ENCODE data around the gene ADSL. TPM values are rescaled to one million over a fixed set of nuclear protein-coding genes. Genes with fewer than 3 reads are reported as not detected.
A peak's percentile ranks its signal among the peaks of the same experiment; 100 is the strongest.

The ADSL gene
- total RNA-seq, 2 experiments from 2014 or later, result 117 to 137 TPM

DNA sequence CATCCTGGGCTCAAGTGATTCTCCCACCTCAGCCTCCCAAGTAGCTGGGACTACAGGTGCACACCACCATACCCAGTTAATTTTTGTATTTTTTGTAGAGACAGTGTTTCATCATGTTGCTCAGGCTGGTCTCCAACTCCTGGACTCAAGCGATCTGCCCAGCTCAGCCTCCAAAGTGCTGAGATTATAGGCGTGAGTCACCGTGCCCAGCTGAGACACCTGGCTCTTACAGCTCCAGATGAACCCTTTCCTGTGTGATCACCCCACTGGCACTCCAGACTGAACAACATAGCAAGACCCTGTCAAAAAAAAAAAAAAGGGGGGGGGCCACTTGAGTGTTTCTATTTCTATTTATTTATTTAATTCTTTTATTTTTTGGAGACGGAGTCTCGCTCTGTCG is 1.0 kb upstream of the ADSL start:
- no peaks in the 10 kb centered on the region for H3K9me2 ChIP-seq (ENCODE audit: insufficient read depth, low read length)
- peak overlapping the region; percentile 80 for H3K4me3 ChIP-seq (ENCODE audit: low read depth, low read length, poor library complexity, severe bottlenecking)
- no peak overlapping the region for H2AFZ ChIP-seq (ENCODE audit: low read length)
- TF ChIP-seq, protein P1, sequence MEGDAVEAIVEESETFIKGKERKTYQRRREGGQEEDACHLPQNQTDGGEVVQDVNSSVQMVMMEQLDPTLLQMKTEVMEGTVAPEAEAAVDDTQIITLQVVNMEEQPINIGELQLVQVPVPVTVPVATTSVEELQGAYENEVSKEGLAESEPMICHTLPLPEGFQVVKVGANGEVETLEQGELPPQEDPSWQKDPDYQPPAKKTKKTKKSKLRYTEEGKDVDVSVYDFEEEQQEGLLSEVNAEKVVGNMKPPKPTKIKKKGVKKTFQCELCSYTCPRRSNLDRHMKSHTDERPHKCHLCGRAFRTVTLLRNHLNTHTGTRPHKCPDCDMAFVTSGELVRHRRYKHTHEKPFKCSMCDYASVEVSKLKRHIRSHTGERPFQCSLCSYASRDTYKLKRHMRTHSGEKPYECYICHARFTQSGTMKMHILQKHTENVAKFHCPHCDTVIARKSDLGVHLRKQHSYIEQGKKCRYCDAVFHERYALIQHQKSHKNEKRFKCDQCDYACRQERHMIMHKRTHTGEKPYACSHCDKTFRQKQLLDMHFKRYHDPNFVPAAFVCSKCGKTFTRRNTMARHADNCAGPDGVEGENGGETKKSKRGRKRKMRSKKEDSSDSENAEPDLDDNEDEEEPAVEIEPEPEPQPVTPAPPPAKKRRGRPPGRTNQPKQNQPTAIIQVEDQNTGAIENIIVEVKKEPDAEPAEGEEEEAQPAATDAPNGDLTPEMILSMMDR (conservative IDR thresholded peaks at IDR 0.05; ENCODE audit: low read length), result no peak
- no peak for TF ChIP-seq EZH2phosphoT487 (IDR thresholded peaks at IDR 0.05; ENCODE audit: borderline replicate concordance, low read depth, low read length)
- no peaks in the 10 kb centered on the region for H4K20me1 ChIP-seq (ENCODE audit: insufficient read depth, low read length)
- ChIA-PET POLR2A (interaction anchor here (0.6 to 1.0 kb wide), 10 partner anchors 31 to 413 kb away, joined by 3 to 6 read pairs (median 4); no protein-coding TSS in a partner anchor), CTCF (ENCODE audit: unreplicated experiment) (no interaction called here)
- no peaks in the 10 kb centered on the region for H3K9me3 ChIP-seq (ENCODE audit: low read length)
- peaks cover 46% of the 10 kb centered on the region for H3K79me2 ChIP-seq (ENCODE audit: insufficient read depth, low read depth, low read length)
- peaks cover 22% of the 10 kb centered on the region for H3K36me3 ChIP-seq (ENCODE audit: insufficient read depth, low read length)
- H3K4me1 ChIP-seq (ENCODE audit: insufficient read depth, low read length, poor library complexity, severe bottlenecking), result peaks cover 30% of the 10 kb centered on the region
- no TSS peak for BruUV-seq (replicated peaks)
- intact Hi-C loops (cut with micrococcal nuclease; ENCODE audit: unreplicated experiment), result loop anchor here (5.0 kb wide), 1 partner anchor 133 kb away; no protein-coding TSS in a partner anchor
- peak overlapping the region; percentile 87 for H3K4me2 ChIP-seq (ENCODE audit: low read length)
- DNase-seq (ENCODE audit: low spot score), result peak; percentile 30
- H3K27ac ChIP-seq (ENCODE audit: low read depth, low read length, poor library complexity, severe bottlenecking), result peak overlapping the region; percentile 96

DNA sequence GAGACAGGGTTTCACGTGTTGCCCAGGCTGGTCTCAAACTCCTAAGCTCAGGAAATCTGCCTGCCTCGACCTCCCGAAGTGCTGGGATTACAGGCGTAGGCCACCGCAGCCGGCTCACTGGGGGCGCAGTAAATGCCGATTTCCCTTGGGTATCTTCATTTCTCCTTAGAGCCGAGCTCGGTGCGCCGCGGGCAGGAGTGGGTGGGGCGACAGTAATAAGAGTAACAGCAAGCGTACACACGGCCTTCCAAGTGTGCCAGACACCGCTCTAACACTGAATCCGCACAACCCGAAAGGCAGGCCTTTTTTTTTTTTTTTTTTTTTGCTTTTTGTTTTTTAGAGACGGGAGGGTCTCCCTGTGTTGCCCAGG is 500 bp upstream of the ADSL start:
- peak overlapping the region; percentile 42; the same call in 1 of the 2 replicates for H2AFZ ChIP-seq (ENCODE audit: low read length)
- peaks cover 30% of the 10 kb centered on the region for H3K4me1 ChIP-seq (ENCODE audit: insufficient read depth, low read length, poor library complexity, severe bottlenecking)
- peak overlapping the region; percentile 80 for H3K4me3 ChIP-seq (ENCODE audit: low read depth, low read length, poor library complexity, severe bottlenecking)
- no peaks in the 10 kb centered on the region for H4K20me1 ChIP-seq (ENCODE audit: insufficient read depth, low read length)
- H3K9me3 ChIP-seq (ENCODE audit: low read length), result no peaks in the 10 kb centered on the region
- ChIA-PET CTCF (ENCODE audit: unreplicated experiment) (interaction anchor here (0.6 kb wide), 1 partner anchor 33 kb away, joined by 4 read pairs; no protein-coding TSS in a partner anchor), POLR2A (interaction anchor here (0.6 to 3.8 kb wide), 13 partner anchors 68 to 1182 kb away, joined by 3 to 14 read pairs (median 4); no protein-coding TSS in a partner anchor)
- H3K36me3 ChIP-seq (ENCODE audit: insufficient read depth, low read length), result peaks cover 27% of the 10 kb centered on the region
- intact Hi-C loops (cut with micrococcal nuclease; ENCODE audit: unreplicated experiment), result loop anchor here (1.0 to 5.0 kb wide), 4 partner anchors 133 to 813 kb away; partner anchors contain the start of gene RPS19BP1
- peak overlapping the region; percentile 96 for H3K27ac ChIP-seq (ENCODE audit: low read depth, low read length, poor library complexity, severe bottlenecking)
- no peaks in the 10 kb centered on the region for H3K9me2 ChIP-seq (ENCODE audit: insufficient read depth, low read length)
- TSS peak; percentile 97 for BruUV-seq (replicated peaks)
- peaks cover 51% of the 10 kb centered on the region for H3K79me2 ChIP-seq (ENCODE audit: insufficient read depth, low read depth, low read length)
- TF ChIP-seq EZH2phosphoT487 (IDR thresholded peaks at IDR 0.05; ENCODE audit: borderline replicate concordance, low read depth, low read length), result no peak
- TF ChIP-seq, protein P1 (conservative IDR thresholded peaks at IDR 0.05; ENCODE audit: low read length), result 0 out of 2 replicates have a peak, but pooled peaks have one; percentile 24
- H3K4me2 ChIP-seq (ENCODE audit: low read length), result peak overlapping the region; percentile 87
- DNase-seq (ENCODE audit: low spot score), result peak; percentile 69

- Histone ChIP-seq H3K9me3 (ENCODE audit: low read length) (no peaks in the 10 kb centered on the region), H3K4me3 (ENCODE audit: low read depth, low read length, poor library complexity, severe bottlenecking) (peak overlapping the region; percentile 80), H4K20me1 (ENCODE audit: insufficient read depth, low read length) (no peaks in the 10 kb centered on the region), H3K4me1 (ENCODE audit: insufficient read depth, low read length, poor library complexity, severe bottlenecking) (peaks cover 21% of the 10 kb centered on the region), H3K27ac (ENCODE audit: low read depth, low read length, poor library complexity, severe bottlenecking) (peak overlapping the region; percentile 96), H3K36me3 (ENCODE audit: insufficient read depth, low read length) (peaks cover 41% of the 10 kb centered on the region), H3K79me2 (ENCODE audit: insufficient read depth, low read depth, low read length) (peaks cover 57% of the 10 kb centered on the region), H3K9me2 (ENCODE audit: insufficient read depth, low read length) (no peaks in the 10 kb centered on the region), H3K4me2 (ENCODE audit: low read length) (peak overlapping the region; percentile 87), H2AFZ (ENCODE audit: low read length) (no peak overlapping the region; the same call in 1 of the 2 replicates)
- DNase-seq (ENCODE audit: low spot score), result no peak
- BruUV-seq (replicated peaks), result TSS peak; percentile 72
- no peak for TF ChIP-seq EZH2phosphoT487 (IDR thresholded peaks at IDR 0.05; ENCODE audit: borderline replicate concordance, low read depth, low read length)
- TF ChIP-seq, protein P1 (conservative IDR thresholded peaks at IDR 0.05; ENCODE audit: low read length), result no peak
- intact Hi-C loops (cut with micrococcal nuclease; ENCODE audit: unreplicated experiment), result loop anchor here (2.0 to 5.0 kb wide), 2 partner anchors 135 to 814 kb away; partner anchors contain the start of gene RPS19BP1
- CTCF ChIA-PET (ENCODE audit: unreplicated experiment), result interaction anchor here (0.5 kb wide), 1 partner anchor 473 kb away, joined by 3 read pairs; no protein-coding TSS in a partner anchor
- POLR2A ChIA-PET, result interaction anchor here (1.1 to 3.8 kb wide), 3 partner anchors 24 to 303 kb away, joined by 4 to 14 read pairs (median 8); no protein-coding TSS in a partner anchor
Measured at GRCh38 chr22:40347300-40347699, 1.0 kb downstream of the ADSL start.
